Putamen (tissue), 1 donor: ENCODE measurements around the gene DEUP1.

Source experiments
- DNase-seq: peaks from one replicate; pipeline ENCODE4 v3.0.0-alpha.2; 2016; ENCODE audit warnings: low spot score

DEUP1 gene

GRCh38 chr11:93478841-93479240 is 148.3 kb downstream of the DEUP1 start:
- DNase-seq = no peak

- no peak for DNase-seq
Observed at GRCh38 chr11:93480256-93480655, 149.7 kb downstream of the DEUP1 start.

DNA sequence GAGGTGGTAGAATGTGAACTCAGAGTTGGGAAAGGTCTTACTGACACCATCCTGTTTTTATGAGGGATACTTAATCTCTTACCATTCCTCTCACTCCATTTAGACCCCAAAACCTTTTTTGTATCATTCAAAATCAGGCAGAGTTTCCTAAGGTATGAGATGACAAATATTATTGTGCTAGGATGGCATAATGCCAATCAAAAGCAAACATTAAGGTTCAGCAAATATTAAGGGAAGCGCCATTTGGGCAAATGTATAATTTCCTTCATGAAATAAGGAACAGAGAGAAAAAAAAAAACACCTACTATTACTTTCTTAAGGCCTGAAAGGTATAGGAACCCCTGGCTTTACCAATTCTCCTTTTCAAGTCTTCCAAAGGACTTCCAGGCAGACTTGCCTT is 150.2 kb downstream of the DEUP1 start:
- DNase-seq = no peak

GRCh38 chr11:93481279-93481678 is 150.7 kb downstream of the DEUP1 start:
- no peak for DNase-seq

GRCh38 chr11:93481696-93482095 is 151.2 kb downstream of the DEUP1 start:
- no peak for DNase-seq

DNA sequence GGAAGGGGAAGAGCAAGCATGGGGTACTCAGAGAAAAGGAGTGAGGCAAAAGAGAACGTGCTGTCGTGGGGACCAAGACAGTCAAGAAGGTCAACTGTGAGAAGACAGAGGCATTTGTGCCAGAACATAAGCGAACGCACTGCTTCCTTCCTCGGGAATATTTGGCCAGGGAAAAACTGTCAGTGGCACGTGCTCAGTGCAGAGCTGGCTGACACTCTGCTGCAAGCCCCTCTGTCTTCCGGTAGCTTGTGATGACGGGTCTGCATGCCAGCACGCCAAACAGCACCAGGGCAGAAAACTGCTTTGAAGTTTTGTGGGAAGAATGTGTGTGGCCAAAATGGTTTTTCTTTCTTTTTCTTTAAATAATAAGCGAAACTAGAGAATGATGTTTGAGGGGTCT is 152.0 kb downstream of the DEUP1 start:
- no peak for DNase-seq

- DNase-seq = no peak
Observed at GRCh38 chr11:93484716-93485115, 154.2 kb downstream of the DEUP1 start.

- DNase-seq = no peak
Observed at GRCh38 chr11:93485983-93486382, 155.4 kb downstream of the DEUP1 start.

GRCh38 chr11:93487032-93487483 is 156.5 kb downstream of the DEUP1 start:
- DNase-seq = no peak
